Peyer's patch (tissue), 4 donors: Measurements from ENCODE around the gene NFAM1.

Experiments
- POLR2A ChIP-seq, 2 donors: fragments of 450-650 bp; IDR thresholded peaks; one replicate each; pipeline ENCODE4 v1.5.1; 2017; ENCODE audit warnings: antibody characterized with exemption in 2 of 2, mild to moderate bottlenecking in 2 of 2, moderate library complexity in 2 of 2
- TF ChIP-seq, protein P1 (sequence below), 6 experiments: fragments of 450-650 bp in 4 of 6; fragments of 200-600 bp in 2 of 6; sonication (generic) in 1 of 6; IDR thresholded peaks; one replicate each; pipeline ENCODE4 v1.5.1; 2017 to 2019; ENCODE audit warnings: antibody characterized with exemption in 6 of 6, mild to moderate bottlenecking in 3 of 6, moderate library complexity in 1 of 6

DNA sequence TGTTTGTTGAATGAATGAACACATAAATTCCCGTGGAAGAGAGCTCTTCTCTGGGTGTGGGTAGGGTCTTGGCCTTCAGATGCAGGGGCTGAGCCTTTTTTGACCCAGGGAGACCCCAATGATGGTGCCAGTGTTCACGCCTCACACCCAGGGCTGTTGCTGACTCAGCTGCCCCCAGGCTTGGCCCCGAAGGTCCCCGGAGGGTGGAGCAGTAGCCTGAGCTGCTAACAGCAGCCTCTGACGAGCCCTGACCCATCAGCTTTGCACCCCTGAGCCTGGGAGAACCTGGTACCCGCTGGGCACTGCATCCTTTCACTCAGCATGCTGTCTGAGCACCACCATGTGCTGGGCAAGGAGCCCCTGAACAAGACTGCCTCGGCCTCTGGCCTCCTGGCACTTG, 23.9 kb downstream of the NFAM1 start:
- TF ChIP-seq POLR2A (IDR thresholded peaks at IDR 0.05) = no peak
- TF ChIP-seq, protein P1, sequence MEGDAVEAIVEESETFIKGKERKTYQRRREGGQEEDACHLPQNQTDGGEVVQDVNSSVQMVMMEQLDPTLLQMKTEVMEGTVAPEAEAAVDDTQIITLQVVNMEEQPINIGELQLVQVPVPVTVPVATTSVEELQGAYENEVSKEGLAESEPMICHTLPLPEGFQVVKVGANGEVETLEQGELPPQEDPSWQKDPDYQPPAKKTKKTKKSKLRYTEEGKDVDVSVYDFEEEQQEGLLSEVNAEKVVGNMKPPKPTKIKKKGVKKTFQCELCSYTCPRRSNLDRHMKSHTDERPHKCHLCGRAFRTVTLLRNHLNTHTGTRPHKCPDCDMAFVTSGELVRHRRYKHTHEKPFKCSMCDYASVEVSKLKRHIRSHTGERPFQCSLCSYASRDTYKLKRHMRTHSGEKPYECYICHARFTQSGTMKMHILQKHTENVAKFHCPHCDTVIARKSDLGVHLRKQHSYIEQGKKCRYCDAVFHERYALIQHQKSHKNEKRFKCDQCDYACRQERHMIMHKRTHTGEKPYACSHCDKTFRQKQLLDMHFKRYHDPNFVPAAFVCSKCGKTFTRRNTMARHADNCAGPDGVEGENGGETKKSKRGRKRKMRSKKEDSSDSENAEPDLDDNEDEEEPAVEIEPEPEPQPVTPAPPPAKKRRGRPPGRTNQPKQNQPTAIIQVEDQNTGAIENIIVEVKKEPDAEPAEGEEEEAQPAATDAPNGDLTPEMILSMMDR (IDR thresholded peaks at IDR 0.05) = no peak
